HG02571 (cell line): Measurements from ENCODE around the gene ATP13A5.

Source experiments
- ATAC-seq: cut with Tn5 transposase; IDR thresholded peaks from one replicate; pipeline ENCODE4 v1.9.1; 2021; ENCODE audit warnings: mild to moderate bottlenecking, moderate library complexity; ENCODE audit not compliant: unreplicated experiment

ATP13A5 gene, protein sequence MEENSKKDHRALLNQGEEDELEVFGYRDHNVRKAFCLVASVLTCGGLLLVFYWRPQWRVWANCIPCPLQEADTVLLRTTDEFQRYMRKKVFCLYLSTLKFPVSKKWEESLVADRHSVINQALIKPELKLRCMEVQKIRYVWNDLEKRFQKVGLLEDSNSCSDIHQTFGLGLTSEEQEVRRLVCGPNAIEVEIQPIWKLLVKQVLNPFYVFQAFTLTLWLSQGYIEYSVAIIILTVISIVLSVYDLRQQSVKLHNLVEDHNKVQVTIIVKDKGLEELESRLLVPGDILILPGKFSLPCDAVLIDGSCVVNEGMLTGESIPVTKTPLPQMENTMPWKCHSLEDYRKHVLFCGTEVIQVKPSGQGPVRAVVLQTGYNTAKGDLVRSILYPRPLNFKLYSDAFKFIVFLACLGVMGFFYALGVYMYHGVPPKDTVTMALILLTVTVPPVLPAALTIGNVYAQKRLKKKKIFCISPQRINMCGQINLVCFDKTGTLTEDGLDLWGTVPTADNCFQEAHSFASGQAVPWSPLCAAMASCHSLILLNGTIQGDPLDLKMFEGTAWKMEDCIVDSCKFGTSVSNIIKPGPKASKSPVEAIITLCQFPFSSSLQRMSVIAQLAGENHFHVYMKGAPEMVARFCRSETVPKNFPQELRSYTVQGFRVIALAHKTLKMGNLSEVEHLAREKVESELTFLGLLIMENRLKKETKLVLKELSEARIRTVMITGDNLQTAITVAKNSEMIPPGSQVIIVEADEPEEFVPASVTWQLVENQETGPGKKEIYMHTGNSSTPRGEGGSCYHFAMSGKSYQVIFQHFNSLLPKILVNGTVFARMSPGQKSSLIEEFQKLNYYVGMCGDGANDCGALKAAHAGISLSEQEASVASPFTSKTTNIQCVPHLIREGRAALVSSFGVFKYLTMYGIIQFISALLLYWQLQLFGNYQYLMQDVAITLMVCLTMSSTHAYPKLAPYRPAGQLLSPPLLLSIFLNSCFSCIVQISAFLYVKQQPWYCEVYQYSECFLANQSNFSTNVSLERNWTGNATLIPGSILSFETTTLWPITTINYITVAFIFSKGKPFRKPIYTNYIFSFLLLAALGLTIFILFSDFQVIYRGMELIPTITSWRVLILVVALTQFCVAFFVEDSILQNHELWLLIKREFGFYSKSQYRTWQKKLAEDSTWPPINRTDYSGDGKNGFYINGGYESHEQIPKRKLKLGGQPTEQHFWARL

DNA sequence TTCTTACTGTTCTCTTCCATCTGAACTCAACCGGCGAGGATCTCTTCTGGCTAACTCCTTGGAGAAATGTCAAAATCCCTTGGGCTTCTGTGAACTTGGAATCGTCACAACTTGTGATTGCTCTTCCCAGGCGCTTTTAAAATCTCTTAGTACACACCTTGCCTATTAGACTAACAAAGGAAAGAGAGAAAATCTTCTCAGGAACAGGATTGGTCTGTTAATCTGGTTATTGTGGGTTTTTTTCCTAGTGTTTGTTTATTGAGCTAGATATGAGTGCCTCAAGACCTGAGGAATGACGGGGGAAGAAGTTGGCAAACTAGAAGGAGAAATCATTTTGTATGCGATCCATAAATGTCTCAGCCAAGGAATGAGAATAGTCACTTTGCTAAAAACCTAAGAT lies at the start of gene ATP13A5:
TSS of gene ATP13A5 (minus strand) at position 48 of the 400 bp plus-strand sequence. CDS start at position 20, 28 bp downstream.
- no peak for ATAC-seq

DNA sequence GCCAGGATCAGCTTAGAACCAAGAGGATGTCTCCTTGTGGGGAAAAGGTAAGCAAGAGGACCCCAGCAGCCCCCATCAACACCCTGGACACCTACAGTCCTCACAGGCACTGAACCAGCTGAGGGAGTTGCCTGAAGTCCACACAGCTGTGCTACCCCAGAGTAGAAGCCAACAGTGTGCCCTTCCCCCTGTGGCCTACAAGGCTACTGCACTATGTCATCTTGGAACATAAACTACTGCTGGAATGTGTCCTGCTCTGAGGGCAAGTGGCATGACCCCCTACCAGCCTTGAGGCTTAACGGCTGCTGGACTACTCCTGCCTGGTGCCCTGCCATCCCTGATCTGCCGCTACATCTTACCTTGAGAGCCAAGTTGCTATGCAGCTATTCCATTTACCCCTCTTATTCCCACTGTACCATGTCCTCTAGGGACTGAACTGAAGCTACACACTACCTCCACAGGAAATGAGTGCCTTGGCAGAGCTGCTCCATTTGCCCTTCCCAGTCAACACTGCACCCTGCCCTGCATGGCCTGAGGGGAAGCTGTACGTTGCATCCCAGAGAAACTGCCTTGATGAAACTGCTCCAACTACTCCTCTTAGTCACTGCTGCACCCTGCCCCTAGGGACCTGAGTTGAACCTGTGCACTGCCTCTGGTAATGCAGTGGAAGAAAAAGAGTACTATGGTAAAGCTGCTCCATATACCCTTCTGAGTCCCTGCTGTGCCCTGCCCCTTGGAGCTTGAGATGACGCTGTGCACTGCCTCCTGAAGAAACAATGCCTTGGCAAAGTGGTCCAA lies 40.2 kb upstream of the ATP13A5 start:
- no peak for ATAC-seq

DNA sequence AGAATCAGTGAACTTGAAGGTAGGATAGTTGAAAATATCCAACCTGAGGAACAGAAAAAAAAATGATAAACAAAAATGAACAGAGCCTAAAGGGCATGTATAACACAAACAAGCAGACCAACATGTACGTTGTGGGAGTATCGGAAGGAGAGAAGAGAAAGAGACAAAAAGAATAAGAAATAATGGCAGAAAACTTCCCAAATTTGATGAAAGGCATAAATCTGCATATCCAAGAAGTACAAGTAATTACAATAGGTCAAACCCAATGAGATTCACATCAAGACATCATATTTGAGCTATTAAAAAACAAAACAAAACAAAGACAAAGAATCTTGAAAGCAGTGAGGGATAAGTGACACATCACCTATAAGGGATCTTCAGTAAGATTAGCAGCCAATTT lies 38.1 kb upstream of the ATP13A5 start:
- ATAC-seq, result no peak

DNA sequence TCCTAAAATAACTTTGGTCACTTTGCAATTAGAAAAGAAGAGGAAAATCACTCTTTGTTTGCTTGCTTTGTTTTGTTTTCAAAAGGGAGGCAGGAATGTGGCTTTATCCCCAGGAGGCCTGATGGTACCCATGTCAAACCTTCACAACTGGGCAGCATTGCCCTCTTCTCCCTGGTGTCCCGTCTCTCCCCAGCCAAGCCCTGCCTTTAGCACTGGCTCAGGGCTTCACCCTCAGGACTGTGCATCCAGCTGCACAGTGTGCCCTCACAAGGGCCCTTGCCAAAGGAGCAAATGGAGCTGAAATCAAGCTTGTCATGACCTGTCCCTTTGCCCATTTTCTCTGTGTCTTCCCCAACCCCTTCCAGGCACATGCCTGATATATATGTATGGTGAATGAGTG lies 29.1 kb upstream of the ATP13A5 start:
- no peak for ATAC-seq

DNA sequence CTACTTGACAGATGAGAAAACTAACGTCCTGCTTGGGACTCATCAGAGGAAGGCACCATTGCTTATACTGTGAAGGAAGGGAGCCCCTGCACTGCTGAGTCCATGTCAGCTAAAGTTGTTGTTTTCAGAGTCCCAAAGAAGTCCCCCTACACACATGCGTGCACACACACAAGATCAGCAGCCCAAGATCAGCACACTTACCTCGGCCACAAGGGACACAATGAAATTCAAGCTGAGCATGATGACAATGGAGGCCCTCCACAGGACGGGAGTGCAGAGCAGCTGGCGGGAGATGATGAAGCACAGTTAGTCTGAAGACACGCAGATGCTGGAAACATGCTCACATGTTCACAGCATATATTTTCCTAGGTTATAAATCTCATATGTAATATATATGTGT lies 28.6 kb upstream of the ATP13A5 start:
- ATAC-seq, result no peak

DNA sequence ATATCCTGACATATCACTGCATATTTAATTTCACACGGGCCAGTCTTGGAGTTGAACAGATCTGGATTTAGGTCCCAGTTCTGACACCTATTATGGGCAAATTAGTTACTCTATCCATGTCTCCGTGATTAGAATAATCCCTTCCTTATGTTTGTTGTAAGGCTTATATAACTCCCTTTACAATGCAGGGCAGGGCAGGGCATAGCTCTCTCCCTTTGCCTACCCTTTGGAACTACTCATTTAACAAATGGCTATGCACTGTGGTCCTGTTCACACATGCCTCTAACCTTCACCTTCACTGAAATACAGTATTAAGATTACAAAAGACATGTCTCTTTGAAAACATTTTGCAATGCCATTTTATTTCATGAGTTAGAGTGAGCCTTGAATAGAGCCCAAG lies 24.8 kb upstream of the ATP13A5 start:
- ATAC-seq, result no peak

DNA sequence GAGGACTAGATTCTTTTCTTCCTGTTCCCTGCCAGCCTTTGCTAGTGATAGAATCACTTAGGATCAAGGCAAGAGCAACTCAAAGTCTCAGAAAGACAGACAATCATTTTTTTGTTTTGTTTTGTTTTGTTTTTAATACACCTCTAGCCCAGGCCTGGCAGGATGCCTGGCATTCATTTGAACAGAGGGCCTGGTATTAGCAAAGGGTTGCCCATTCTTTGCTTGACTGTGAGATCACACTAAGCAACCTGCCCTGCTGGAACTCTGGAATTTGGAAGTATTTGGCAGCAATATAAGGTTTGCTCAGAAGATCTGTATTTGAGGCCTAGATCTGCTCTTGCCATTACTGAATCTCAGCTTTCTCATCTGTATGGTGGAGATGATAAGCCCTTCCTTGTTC lies 21.8 kb upstream of the ATP13A5 start:
- no peak for ATAC-seq

DNA sequence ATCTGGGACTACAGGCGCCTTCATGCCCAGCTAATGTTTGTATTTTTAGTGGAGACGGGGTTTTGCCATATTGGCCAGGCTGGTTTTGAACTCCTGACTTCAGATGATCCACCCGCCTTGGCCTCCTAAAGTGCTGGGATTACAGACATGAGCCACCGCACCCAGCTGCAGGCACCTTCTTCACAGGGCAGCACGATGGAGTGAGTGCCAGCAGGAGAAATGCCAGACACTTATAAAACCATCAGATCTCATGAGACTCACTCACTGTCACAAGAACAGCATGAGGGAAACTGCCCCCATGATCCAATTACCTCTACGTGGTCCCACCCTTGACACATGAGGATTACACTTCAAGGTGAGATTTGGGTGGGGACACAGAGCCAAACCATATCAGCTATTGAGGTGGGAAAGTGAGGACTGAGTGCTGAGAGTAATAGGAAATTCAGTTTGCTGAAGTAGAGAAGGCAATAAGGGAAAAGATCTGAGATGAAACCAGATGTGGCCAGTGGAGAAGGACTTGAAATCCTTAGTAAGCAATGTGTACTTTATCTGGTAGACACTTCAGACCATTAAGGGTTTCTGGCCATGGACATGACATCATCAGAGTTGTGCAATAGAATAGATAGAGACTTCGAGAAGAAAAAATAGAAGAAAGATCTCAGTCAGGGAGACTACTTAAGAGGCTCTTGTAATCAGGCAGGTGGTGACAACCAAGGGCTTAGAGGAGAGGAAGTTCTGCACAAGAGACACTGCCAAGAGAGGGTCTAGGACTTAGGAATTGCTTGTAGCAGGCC lies 18.1 kb upstream of the ATP13A5 start:
- no peak for ATAC-seq

DNA sequence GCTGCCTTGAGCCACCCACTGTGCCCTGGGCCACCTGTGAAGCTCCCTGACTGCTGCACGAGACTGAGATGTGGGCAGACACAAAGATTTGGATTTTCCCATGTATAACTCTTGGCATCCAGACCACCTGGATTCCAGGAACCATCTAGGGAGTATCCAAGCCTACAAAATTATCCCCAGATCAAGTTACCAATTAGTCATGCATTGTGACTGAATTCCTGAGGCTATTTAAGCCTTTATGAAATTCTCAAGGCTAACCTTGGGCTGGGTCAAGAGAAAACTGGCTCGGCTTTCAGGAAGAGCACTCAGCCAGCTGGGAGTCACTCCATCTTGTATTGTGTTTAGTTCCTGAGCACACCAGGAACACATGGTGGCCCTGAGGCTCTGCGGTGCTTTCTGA lies 13.3 kb upstream of the ATP13A5 start:
- no peak for ATAC-seq

DNA sequence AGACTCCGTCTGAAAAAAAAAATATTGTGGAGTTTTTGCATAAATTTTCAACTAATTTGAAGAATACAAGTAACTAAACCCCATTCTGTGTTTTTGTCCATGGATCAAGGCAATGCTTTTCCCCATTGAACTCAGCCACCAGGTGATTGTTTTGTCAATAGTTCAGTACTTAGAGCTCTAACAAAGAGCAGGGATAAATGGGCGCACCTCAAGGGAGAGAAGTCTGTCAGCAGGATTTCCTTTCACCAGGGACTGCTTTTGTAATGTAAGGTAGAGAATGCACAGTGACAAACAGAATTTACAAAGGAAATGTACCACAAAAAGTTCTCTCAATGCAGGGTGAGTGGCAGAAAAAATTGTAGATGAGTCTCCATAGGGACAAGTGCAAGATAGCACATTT lies 10.8 kb upstream of the ATP13A5 start:
- no peak for ATAC-seq

DNA sequence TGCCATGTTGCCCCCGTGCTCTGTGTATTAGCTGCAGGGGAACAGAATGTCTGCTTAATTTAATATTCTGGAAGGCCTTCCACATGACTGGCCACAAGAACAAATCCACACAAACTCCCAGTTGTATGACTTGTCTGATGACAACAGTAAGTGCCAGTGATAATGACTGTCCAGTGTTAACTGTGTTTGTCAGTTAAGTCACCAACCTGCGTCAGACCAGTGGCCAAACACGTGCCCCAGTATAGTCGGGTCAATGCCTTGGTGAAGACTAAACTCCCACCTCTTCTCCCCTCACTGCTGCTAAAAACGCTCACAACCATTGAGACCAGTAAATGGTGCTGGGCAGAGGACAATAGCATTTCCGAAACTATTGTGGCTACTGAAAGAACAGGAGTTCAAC lies 9.8 kb upstream of the ATP13A5 start:
- no peak for ATAC-seq

DNA sequence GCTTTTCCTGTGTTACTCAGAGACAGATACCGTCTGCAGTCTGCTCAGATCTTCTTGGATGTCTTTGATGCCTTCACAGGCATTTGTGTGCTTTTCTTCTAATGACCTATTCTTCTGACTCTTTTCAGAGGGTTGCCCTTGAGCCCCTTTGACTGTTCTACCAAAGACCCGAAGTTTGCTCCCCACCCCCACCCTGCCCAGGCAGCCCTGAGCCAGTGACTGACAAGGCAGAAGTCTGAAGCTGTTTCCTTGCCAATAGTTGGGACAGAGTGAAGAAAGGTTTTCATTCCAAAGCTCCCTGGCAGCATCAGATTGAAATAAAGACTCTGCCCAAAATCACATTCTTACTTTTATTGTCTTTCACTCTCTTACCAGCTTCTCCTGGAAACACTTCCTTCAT lies 9.0 kb upstream of the ATP13A5 start:
- no peak for ATAC-seq

DNA sequence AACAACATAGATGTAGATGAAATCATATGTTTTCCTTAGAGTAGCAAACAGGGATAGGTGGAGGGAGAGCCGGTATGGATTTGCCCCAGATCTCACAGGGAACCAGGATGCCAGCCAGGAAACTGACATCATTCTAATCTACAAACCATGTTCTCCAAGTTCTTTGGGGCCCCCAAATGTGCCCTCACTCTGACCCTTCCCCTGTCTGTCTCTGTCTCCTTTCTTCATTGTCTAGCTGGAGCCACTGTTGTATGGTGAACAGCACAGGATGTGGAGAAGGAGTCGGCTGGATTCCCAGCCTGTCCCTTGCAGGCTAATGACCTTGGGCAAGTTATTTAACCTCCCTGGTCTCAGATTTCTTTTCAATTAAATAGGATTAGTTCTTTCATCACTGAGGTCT lies 962 bp downstream of the ATP13A5 start:
- no peak for ATAC-seq

DNA sequence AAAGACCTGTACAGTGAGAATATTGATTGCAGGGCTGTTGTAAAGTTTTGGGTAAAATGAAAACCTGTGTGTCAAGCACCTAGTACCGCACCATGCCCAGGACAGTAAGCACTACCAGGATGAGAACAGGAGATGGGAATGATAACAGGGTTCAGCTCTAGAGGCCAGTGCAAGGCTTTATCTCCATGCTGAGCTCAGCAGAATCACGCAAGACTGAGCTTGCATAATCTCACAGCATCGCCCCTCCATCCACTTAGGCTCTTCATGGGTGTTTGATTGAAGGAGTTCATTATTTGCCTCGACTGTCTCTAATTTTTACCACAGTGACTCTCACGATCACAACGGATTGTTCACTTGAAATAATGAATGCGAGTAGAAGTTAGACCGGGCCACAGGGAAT lies 2.9 kb downstream of the ATP13A5 start:
- ATAC-seq, result no peak

DNA sequence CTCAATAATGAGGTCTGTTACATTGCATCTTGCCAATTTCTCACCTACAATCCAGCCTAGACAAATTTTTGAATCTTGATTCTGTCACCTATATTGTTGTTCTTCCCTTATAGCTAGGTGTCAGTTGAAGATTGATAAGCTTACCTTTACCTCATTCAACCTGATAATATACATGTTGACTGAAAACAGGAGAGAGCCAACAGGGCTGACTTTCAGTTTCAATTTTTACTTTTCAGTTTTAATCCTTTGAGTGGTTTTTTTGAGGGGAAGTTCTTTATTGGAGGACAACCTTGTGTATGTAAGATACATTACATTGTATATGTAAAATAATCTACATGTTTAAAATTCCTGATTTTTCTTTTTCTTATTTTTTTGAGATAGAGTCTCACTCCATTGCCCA lies 5.8 kb downstream of the ATP13A5 start:
- ATAC-seq, result no peak

DNA sequence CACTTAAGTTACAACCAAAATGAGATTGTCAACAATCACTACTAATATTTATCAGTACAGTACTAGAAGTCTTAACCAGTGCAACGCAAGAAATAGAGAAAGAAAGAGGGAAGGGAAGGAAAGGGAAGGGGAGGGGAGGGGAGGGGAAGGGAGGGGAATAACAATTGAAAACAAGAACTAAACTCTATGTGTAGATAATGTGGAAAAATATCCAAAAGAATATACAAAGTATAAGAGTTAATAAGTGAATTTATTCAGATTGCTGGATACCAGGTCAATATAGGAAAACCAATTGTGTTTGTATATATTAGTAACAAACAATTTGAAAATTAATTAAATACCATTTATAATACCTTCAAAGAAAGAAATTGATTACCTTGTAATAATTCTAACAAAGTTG lies 10.7 kb downstream of the ATP13A5 start:
- no peak for ATAC-seq

DNA sequence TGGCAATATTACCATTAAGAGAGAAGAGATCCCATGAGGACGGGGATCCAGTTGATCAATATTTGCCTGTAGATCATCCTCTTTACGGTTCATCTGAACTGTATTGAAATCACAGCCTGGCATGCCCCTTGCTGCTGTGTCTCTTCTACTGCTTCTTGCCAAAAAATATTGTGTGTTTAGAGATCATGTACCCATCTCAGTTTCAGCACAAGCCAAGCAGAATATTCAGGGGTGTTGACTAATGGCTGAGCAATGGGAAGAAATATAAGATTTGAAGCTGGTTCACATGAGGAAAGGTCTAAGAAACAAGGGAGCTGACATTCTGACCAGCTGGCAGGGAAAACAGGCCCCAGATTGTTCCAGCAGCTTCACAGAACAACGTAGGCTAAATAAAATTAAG lies 21.3 kb downstream of the ATP13A5 start:
- no peak for ATAC-seq

DNA sequence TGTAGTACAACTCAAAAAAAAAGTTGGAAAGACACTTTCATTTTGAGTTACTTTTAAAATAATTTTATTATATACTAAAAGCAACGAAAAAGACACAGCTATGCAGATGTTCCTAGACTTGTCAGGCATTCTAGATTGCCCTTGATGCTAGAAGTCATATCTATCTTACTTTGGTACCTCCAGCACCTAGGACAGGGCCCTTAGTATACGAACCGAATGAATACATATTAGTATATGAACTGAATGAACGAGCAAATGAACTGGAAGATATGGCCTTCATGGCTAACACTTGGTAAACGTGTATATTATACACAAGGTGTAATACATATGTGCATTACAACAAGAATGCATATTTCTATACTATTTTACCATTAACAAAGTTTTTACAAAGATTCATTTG lies 24.1 kb downstream of the ATP13A5 start:
- no peak for ATAC-seq

DNA sequence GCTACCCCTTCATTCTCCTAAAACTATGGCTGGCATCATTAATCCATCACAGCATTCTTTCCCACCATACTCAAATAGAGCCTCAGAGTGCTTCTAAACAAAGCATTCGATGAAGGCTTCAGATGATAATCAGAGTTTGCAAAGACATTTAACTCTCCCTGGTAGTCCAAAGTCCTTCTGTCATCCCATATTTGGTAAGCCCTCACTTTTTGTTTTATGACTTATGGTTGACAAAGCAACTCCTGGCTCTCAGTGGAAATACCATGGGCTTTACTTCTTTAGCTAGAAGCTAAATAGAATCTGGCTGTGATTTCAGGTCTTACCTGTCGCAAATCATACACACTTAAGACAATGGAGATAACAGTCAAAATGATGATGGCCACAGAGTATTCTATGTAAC lies 27.8 kb downstream of the ATP13A5 start:
- no peak for ATAC-seq

DNA sequence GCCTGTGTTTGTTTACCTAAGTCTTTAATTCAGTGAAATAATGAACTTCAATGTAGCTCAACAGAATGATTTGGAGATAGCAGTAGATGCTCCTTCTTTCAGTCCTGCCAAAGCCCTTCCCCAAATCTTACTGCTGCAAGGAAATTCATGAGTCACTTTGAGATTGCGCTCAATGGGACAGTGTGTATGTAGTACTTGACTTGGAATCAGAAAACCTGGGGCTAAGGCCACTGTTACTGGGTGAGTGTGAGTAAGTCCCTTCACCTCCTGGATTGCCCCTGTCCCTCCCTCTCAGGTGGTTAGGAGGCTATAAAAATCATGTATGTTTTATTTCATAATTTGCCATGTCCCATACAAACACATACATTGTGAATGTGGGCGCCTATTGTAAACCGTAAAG lies 29.9 kb downstream of the ATP13A5 start:
- no peak for ATAC-seq
